SH-SY5Y (cell line): Measurements from ENCODE around the gene NKAIN2.

Experiments used
- GATA2 ChIP-seq: IDR thresholded peaks from 2 replicates; pipeline ENCODE4 v1.6.1; 2011; ENCODE audit warnings: mild to moderate bottlenecking, low read depth, low read length
- GATA3 ChIP-seq: IDR thresholded peaks from 2 replicates; pipeline ENCODE4 v1.6.1; 2011; ENCODE audit warnings: low read depth, mild to moderate bottlenecking, low read length, moderate library complexity

- TF ChIP-seq GATA2 (no peak), GATA3 (no peak)
These were observed 55.6 kb downstream of the NKAIN2 start for GRCh38 chr6:123859291-123859690.
